Gastroesophageal sphincter (tissue), 3 donors: ENCODE measurements around the gene CNOT10.

ENCODE experiments used
- CTCF ChIP-seq, 4 experiments: fragments of 200-600 bp in 2 of 4; fragments of 450-650 bp in 2 of 4; sonication (generic) in 1 of 4; IDR thresholded peaks; one replicate each; pipeline ENCODE4 v1.5.1; 2017 to 2019; ENCODE audit warnings: antibody characterized with exemption in 4 of 4, mild to moderate bottlenecking in 2 of 4, moderate library complexity in 2 of 4
- EP300 ChIP-seq: sonication (generic); formaldehyde crosslinking; IDR thresholded peaks from one replicate; pipeline ENCODE4 v1.6.1; 2017; ENCODE audit warnings: antibody characterized with exemption, mild to moderate bottlenecking
- POLR2A ChIP-seq, 2 donors: fragments of 450-650 bp; IDR thresholded peaks; one replicate each; pipeline ENCODE4 v1.6.1; 2017; ENCODE audit warnings: antibody characterized with exemption in 2 of 2, mild to moderate bottlenecking in 2 of 2, moderate library complexity in 1 of 2

GRCh38 chr3:32698506-32698905 is 13.5 kb downstream of the CNOT10 start:
- TF ChIP-seq CTCF (IDR thresholded peaks at IDR 0.05): no peak
- no peak for TF ChIP-seq EP300
- TF ChIP-seq POLR2A (IDR thresholded peaks at IDR 0.05): no peak
